Gastrocnemius medialis (tissue), 4 donors: ENCODE data around the gene SPECC1L.

Experiments
- POLR2A ChIP-seq, 2 donors: fragments of 450-650 bp; IDR thresholded peaks; one replicate each; pipeline ENCODE4 v1.6.1; 2017; ENCODE audit warnings: antibody characterized with exemption in 2 of 2, mild to moderate bottlenecking in 2 of 2, moderate library complexity in 2 of 2
- TF ChIP-seq, protein P1 (sequence below), 5 experiments: fragments of 450-650 bp in 3 of 5; fragments of 200-600 bp in 2 of 5; sonication (generic) in 2 of 5; IDR thresholded peaks in 4 of 5; conservative IDR thresholded peaks in 1 of 5; 1 replicate in 4 of 5; 2 replicates in 1 of 5; pipeline ENCODE4 v1.5.1; 2016 to 2019; ENCODE audit warnings: antibody characterized with exemption in 5 of 5, mild to moderate bottlenecking in 3 of 5, moderate library complexity in 3 of 5

GRCh38 chr22:24414984-24415945, 144.6 kb downstream of the SPECC1L start:
- TF ChIP-seq, protein P1, sequence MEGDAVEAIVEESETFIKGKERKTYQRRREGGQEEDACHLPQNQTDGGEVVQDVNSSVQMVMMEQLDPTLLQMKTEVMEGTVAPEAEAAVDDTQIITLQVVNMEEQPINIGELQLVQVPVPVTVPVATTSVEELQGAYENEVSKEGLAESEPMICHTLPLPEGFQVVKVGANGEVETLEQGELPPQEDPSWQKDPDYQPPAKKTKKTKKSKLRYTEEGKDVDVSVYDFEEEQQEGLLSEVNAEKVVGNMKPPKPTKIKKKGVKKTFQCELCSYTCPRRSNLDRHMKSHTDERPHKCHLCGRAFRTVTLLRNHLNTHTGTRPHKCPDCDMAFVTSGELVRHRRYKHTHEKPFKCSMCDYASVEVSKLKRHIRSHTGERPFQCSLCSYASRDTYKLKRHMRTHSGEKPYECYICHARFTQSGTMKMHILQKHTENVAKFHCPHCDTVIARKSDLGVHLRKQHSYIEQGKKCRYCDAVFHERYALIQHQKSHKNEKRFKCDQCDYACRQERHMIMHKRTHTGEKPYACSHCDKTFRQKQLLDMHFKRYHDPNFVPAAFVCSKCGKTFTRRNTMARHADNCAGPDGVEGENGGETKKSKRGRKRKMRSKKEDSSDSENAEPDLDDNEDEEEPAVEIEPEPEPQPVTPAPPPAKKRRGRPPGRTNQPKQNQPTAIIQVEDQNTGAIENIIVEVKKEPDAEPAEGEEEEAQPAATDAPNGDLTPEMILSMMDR (IDR thresholded peaks at IDR 0.05 in 4 of 5, conservative IDR thresholded peaks at IDR 0.05 in 1 of 5): no peak
- no peak for TF ChIP-seq POLR2A (IDR thresholded peaks at IDR 0.05)
